ENCODE measurements around the gene RSRC1. TPM values are rescaled to one million over a fixed set of nuclear protein-coding genes. Genes with fewer than 3 reads are reported as not detected.

The RSRC1 gene
- total RNA-seq, 1 experiment from 2014 or later, result 60.3 TPM

GRCh38 chr3:158451405-158452055, 341.6 kb downstream of the RSRC1 start:
- no peak for DNase-seq
- Histone ChIP-seq H3K4me2 (no peak overlapping the region), H3F3A (ENCODE audit: insufficient read depth, low read depth) (no peaks in the 10 kb centered on the region; the same call in 1 of the 2 replicates), H4K20me1 (ENCODE audit: insufficient read depth) (no peaks in the 10 kb centered on the region), H2AFZ (no peak overlapping the region), H3K4me3 (no peak overlapping the region), H3K27me3 (ENCODE audit: insufficient read depth, low read depth) (no peaks in the 10 kb centered on the region), H3K9me3 (ENCODE audit: insufficient read depth, low read depth) (no peaks in the 10 kb centered on the region), H3K36me3 (ENCODE audit: low read depth) (no peaks in the 10 kb centered on the region), H3K27ac (no peak overlapping the region), H3K9me2 (ENCODE audit: insufficient read depth) (no peaks in the 10 kb centered on the region), H3K79me2 (ENCODE audit: low read depth) (no peaks in the 10 kb centered on the region), H3K4me1 (replicated peaks; ENCODE audit: insufficient read depth) (no peaks in the 10 kb centered on the region)
- BruUV-seq (replicated peaks), result no TSS peak
- ChIA-PET POLR2A (ENCODE audit: unreplicated experiment) (no interaction called here), CTCF (no interaction called here)
- no peak for TF ChIP-seq EZH2 (IDR thresholded peaks at IDR 0.05; ENCODE audit: low read depth)
- TF ChIP-seq CTCF (conservative IDR thresholded peaks at IDR 0.05), result no peak
- intact Hi-C loops (cut with micrococcal nuclease; ENCODE audit: unreplicated experiment), result no loop called here

GRCh38 chr3:158452334-158452733, 342.4 kb downstream of the RSRC1 start:
- H3K27ac ChIP-seq, result no peak overlapping the region
- ChIA-PET POLR2A (ENCODE audit: unreplicated experiment) (no interaction called here), CTCF (no interaction called here)
- no peak overlapping the region for H3K4me3 ChIP-seq
- no peak for DNase-seq
- BruUV-seq (replicated peaks), result no TSS peak
- H3K9me2 ChIP-seq (ENCODE audit: insufficient read depth), result no peaks in the 10 kb centered on the region
- TF ChIP-seq EZH2 (IDR thresholded peaks at IDR 0.05; ENCODE audit: low read depth) (no peak), CTCF (conservative IDR thresholded peaks at IDR 0.05) (no peak)
- H4K20me1 ChIP-seq (ENCODE audit: insufficient read depth), result no peaks in the 10 kb centered on the region
- no peaks in the 10 kb centered on the region; the same call in 1 of the 2 replicates for H3F3A ChIP-seq (ENCODE audit: insufficient read depth, low read depth)
- no peaks in the 10 kb centered on the region for H3K79me2 ChIP-seq (ENCODE audit: low read depth)
- no peaks in the 10 kb centered on the region for H3K27me3 ChIP-seq (ENCODE audit: insufficient read depth, low read depth)
- H3K36me3 ChIP-seq (ENCODE audit: low read depth), result no peaks in the 10 kb centered on the region
- intact Hi-C loops (cut with micrococcal nuclease; ENCODE audit: unreplicated experiment), result no loop called here
- H3K4me1 ChIP-seq (replicated peaks; ENCODE audit: insufficient read depth), result no peaks in the 10 kb centered on the region
- no peaks in the 10 kb centered on the region; the same call in 1 of the 2 replicates for H3K9me3 ChIP-seq (ENCODE audit: insufficient read depth, low read depth)
- no peak overlapping the region for H3K4me2 ChIP-seq
- no peak overlapping the region for H2AFZ ChIP-seq

GRCh38 chr3:158453004-158453403, 343.1 kb downstream of the RSRC1 start:
- BruUV-seq (replicated peaks), result no TSS peak
- Histone ChIP-seq H3K79me2 (ENCODE audit: low read depth) (no peaks in the 10 kb centered on the region), H3K27me3 (ENCODE audit: insufficient read depth, low read depth) (no peaks in the 10 kb centered on the region), H3K27ac (no peak overlapping the region), H3K9me3 (ENCODE audit: insufficient read depth, low read depth) (no peaks in the 10 kb centered on the region; the same call in 1 of the 2 replicates), H3K4me3 (no peak overlapping the region), H2AFZ (no peak overlapping the region), H3K9me2 (ENCODE audit: insufficient read depth) (no peaks in the 10 kb centered on the region), H3K4me1 (replicated peaks; ENCODE audit: insufficient read depth) (peaks cover 4% of the 10 kb centered on the region), H3F3A (ENCODE audit: insufficient read depth, low read depth) (no peaks in the 10 kb centered on the region; the same call in 1 of the 2 replicates), H4K20me1 (ENCODE audit: insufficient read depth) (no peaks in the 10 kb centered on the region), H3K36me3 (ENCODE audit: low read depth) (no peaks in the 10 kb centered on the region), H3K4me2 (no peak overlapping the region)
- ChIA-PET CTCF (no interaction called here), POLR2A (ENCODE audit: unreplicated experiment) (no interaction called here)
- intact Hi-C loops (cut with micrococcal nuclease; ENCODE audit: unreplicated experiment), result no loop called here
- no peak for TF ChIP-seq EZH2 (IDR thresholded peaks at IDR 0.05; ENCODE audit: low read depth)
- no peak for TF ChIP-seq CTCF (conservative IDR thresholded peaks at IDR 0.05)
- no peak for DNase-seq

All from PC-9 (cell line).